ENCODE measurements around the gene STAC2.

The STAC2 gene, protein sequence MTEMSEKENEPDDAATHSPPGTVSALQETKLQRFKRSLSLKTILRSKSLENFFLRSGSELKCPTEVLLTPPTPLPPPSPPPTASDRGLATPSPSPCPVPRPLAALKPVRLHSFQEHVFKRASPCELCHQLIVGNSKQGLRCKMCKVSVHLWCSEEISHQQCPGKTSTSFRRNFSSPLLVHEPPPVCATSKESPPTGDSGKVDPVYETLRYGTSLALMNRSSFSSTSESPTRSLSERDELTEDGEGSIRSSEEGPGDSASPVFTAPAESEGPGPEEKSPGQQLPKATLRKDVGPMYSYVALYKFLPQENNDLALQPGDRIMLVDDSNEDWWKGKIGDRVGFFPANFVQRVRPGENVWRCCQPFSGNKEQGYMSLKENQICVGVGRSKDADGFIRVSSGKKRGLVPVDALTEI

GRCh38 chr17:39225308-39225958, at the start of gene STAC2:
STAC2 (minus strand) TSS chr17:39225945; CDS start chr17:39225502, 443 bp downstream.
- TF ChIP-seq, protein P1, sequence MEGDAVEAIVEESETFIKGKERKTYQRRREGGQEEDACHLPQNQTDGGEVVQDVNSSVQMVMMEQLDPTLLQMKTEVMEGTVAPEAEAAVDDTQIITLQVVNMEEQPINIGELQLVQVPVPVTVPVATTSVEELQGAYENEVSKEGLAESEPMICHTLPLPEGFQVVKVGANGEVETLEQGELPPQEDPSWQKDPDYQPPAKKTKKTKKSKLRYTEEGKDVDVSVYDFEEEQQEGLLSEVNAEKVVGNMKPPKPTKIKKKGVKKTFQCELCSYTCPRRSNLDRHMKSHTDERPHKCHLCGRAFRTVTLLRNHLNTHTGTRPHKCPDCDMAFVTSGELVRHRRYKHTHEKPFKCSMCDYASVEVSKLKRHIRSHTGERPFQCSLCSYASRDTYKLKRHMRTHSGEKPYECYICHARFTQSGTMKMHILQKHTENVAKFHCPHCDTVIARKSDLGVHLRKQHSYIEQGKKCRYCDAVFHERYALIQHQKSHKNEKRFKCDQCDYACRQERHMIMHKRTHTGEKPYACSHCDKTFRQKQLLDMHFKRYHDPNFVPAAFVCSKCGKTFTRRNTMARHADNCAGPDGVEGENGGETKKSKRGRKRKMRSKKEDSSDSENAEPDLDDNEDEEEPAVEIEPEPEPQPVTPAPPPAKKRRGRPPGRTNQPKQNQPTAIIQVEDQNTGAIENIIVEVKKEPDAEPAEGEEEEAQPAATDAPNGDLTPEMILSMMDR (IDR thresholded peaks at IDR 0.05; ENCODE audit: low read length), result no peak
- TF ChIP-seq EZH2phosphoT487 (IDR thresholded peaks at IDR 0.05; ENCODE audit: low read length), result no peak
- TF ChIP-seq EZH2 (optimal IDR thresholded peaks at IDR 0.05; ENCODE audit: low read depth, low read length), result peak; percentile 68
- Histone ChIP-seq H3K79me2 (ENCODE audit: low read length) (no peaks in the 10 kb centered on the region), H3K9me3 (replicated peaks; ENCODE audit: insufficient read depth, low read length) (no peaks in the 10 kb centered on the region), H3K9ac (ENCODE audit: low read length) (no peak within 1 kb of the TSS), H3K36me3 (replicated peaks; ENCODE audit: insufficient read depth, low read length) (no peaks in the 10 kb centered on the region), H4K20me1 (ENCODE audit: insufficient read depth, low read length) (no peaks in the 10 kb centered on the region), H3K27me3 (replicated peaks; ENCODE audit: insufficient read depth, low read length) (peaks cover 42% of the 10 kb centered on the region), H2AFZ (ENCODE audit: low read length) (no peak within 1 kb of the TSS), H3K27ac (ENCODE audit: low read length) (no peak within 1 kb of the TSS), H3F3A (ENCODE audit: insufficient read depth, low read length) (no peaks in the 10 kb centered on the region), H3K4me3 (ENCODE audit: low read length) (no peak within 1 kb of the TSS), H3K4me1 (ENCODE audit: low read length) (no peaks in the 10 kb centered on the region), H3K4me2 (ENCODE audit: low read depth, low read length) (no peak within 1 kb of the TSS; the same call in 1 of the 2 replicates), H3K9me2 (replicated peaks; ENCODE audit: insufficient read depth, low read length) (no peaks in the 10 kb centered on the region)
- no peak for DNase-seq

DNA sequence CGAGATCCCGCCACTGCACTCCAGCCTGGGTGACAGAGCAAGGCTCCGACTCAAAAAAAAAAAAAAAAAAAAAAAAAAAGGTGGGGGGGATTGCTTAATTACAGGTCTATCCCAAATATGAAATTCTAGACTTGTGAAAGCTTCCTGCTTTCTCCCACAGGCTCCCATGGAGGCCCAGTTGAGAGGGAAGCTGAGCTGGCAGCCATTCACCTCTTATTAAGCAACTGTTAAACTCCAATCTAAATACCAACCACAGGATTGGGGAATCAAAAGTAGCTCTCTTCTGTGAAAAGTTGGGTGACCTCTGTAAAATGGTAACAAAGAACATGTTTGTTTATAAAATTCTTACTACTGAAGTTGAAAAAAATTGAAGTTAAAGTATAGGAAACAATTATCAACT, 45.8 kb upstream of the STAC2 start:
- TF ChIP-seq, protein P1 (IDR thresholded peaks at IDR 0.05; ENCODE audit: low read length), result no peak
- no peak for TF ChIP-seq EZH2phosphoT487 (IDR thresholded peaks at IDR 0.05; ENCODE audit: low read length)
- TF ChIP-seq EZH2 (optimal IDR thresholded peaks at IDR 0.05; ENCODE audit: low read depth, low read length), result no peak
- H3K4me2 ChIP-seq (ENCODE audit: low read depth, low read length), result no peak overlapping the region
- no peak overlapping the region for H3K27ac ChIP-seq (ENCODE audit: low read length)
- H3K4me1 ChIP-seq (ENCODE audit: low read length), result no peaks in the 10 kb centered on the region
- no peaks in the 10 kb centered on the region for H3K27me3 ChIP-seq (replicated peaks; ENCODE audit: insufficient read depth, low read length)
- H3K79me2 ChIP-seq (ENCODE audit: low read length), result no peaks in the 10 kb centered on the region
- no peak for DNase-seq
- H3K4me3 ChIP-seq (ENCODE audit: low read length), result no peak overlapping the region
- H3K9me2 ChIP-seq (replicated peaks; ENCODE audit: insufficient read depth, low read length), result no peaks in the 10 kb centered on the region
- no peak overlapping the region for H3K9ac ChIP-seq (ENCODE audit: low read length)
- no peaks in the 10 kb centered on the region for H3F3A ChIP-seq (ENCODE audit: insufficient read depth, low read length)
- no peaks in the 10 kb centered on the region for H3K9me3 ChIP-seq (replicated peaks; ENCODE audit: insufficient read depth, low read length)
- H3K36me3 ChIP-seq (replicated peaks; ENCODE audit: insufficient read depth, low read length), result no peaks in the 10 kb centered on the region
- no peaks in the 10 kb centered on the region for H4K20me1 ChIP-seq (ENCODE audit: insufficient read depth, low read length)
- H2AFZ ChIP-seq (ENCODE audit: low read length), result no peak overlapping the region

GRCh38 chr17:39270923-39271322, 45.2 kb upstream of the STAC2 start:
- no peaks in the 10 kb centered on the region for H3F3A ChIP-seq (ENCODE audit: insufficient read depth, low read length)
- H3K9ac ChIP-seq (ENCODE audit: low read length), result no peak overlapping the region
- DNase-seq, result peak; percentile 21

More at GRCh38 chr17:39270923-39271322, 45.2 kb upstream of the STAC2 start:
- H3K4me1 ChIP-seq (ENCODE audit: low read length), result no peaks in the 10 kb centered on the region
- H3K27ac ChIP-seq (ENCODE audit: low read length), result no peak overlapping the region
- no peak overlapping the region for H3K4me3 ChIP-seq (ENCODE audit: low read length)
- no peak for TF ChIP-seq EZH2phosphoT487 (IDR thresholded peaks at IDR 0.05; ENCODE audit: low read length)
- TF ChIP-seq, protein P1 (IDR thresholded peaks at IDR 0.05; ENCODE audit: low read length), result peak; percentile 28
- no peak overlapping the region for H3K4me2 ChIP-seq (ENCODE audit: low read depth, low read length)
- H3K27me3 ChIP-seq (replicated peaks; ENCODE audit: insufficient read depth, low read length), result no peaks in the 10 kb centered on the region
- no peaks in the 10 kb centered on the region for H3K79me2 ChIP-seq (ENCODE audit: low read length)
- H4K20me1 ChIP-seq (ENCODE audit: insufficient read depth, low read length), result no peaks in the 10 kb centered on the region
- H3K36me3 ChIP-seq (replicated peaks; ENCODE audit: insufficient read depth, low read length), result no peaks in the 10 kb centered on the region
- no peaks in the 10 kb centered on the region for H3K9me3 ChIP-seq (replicated peaks; ENCODE audit: insufficient read depth, low read length)
- H2AFZ ChIP-seq (ENCODE audit: low read length), result no peak overlapping the region
- H3K9me2 ChIP-seq (replicated peaks; ENCODE audit: insufficient read depth, low read length), result no peaks in the 10 kb centered on the region

Data from MM.1S (cell line).